ENCODE data around the gene MET. TPM values are rescaled to one million over a fixed set of nuclear protein-coding genes. Genes with fewer than 3 reads are reported as not detected.

The MET gene
- total RNA-seq, 2 donors from 2014 or later: 2.5 to 7.3 TPM

- Histone ChIP-seq H3K27me3 (ENCODE audit: control insufficient read depth, insufficient read depth, low read length, poor library complexity, severe bottlenecking) (peaks cover 42% of the 10 kb centered on the region), H3K4me3 (ENCODE audit: low read length) (no peak overlapping the region), H3K4me1 (ENCODE audit: control insufficient read depth, insufficient read depth, low read length) (no peaks in the 10 kb centered on the region), H3K27ac (ENCODE audit: low read depth, low read length) (no peak overlapping the region), H3K9me3 (ENCODE audit: control insufficient read depth, low read length) (no peaks in the 10 kb centered on the region), H3K9ac (ENCODE audit: extremely low read depth, low read length, poor library complexity, severe bottlenecking) (no peak overlapping the region), H3K36me3 (ENCODE audit: control insufficient read depth, insufficient read depth, low read length) (no peaks in the 10 kb centered on the region)
- H3K27ac Mint-ChIP-seq: no peak overlapping the region
- H3K4me3 Mint-ChIP-seq: no peak overlapping the region
- no peak for DNase-seq
- no peak for TF ChIP-seq CTCF (conservative IDR thresholded peaks at IDR 0.05)
- no peaks in the 10 kb centered on the region for H3K4me1 Mint-ChIP-seq
- no peaks in the 10 kb centered on the region for H3K9me3 Mint-ChIP-seq
- H3K27me3 Mint-ChIP-seq (ENCODE audit: insufficient read depth): peaks cover 6% of the 10 kb centered on the region
- WGBS, 2 experiments (ENCODE audit: insufficient coverage in 1 of 2, insufficient read length in 1 of 2): 83 to 89% methylated on average over 3 to 5 of the region's 5 CpGs
- no peaks in the 10 kb centered on the region for H3K36me3 Mint-ChIP-seq (ENCODE audit: low read depth)
Measured at GRCh38 chr7:116788572-116789197, 116.7 kb downstream of the MET start.

- no peak overlapping the region for H3K27ac ChIP-seq (ENCODE audit: low read depth, low read length)
- Mint-ChIP-seq H3K27ac (no peak overlapping the region), H3K4me3 (no peak overlapping the region), H3K36me3 (ENCODE audit: low read depth) (no peaks in the 10 kb centered on the region), H3K9me3 (no peaks in the 10 kb centered on the region), H3K4me1 (no peaks in the 10 kb centered on the region), H3K27me3 (ENCODE audit: insufficient read depth) (peaks cover 6% of the 10 kb centered on the region)
- no peak overlapping the region for H3K4me3 ChIP-seq (ENCODE audit: low read length)
- no peak for DNase-seq
- no peaks in the 10 kb centered on the region for H3K9me3 ChIP-seq (ENCODE audit: control insufficient read depth, low read length)
- no peak overlapping the region for H3K9ac ChIP-seq (ENCODE audit: extremely low read depth, low read length, poor library complexity, severe bottlenecking)
- peaks cover 28% of the 10 kb centered on the region for H3K27me3 ChIP-seq (ENCODE audit: control insufficient read depth, insufficient read depth, low read length, poor library complexity, severe bottlenecking)
- no peak for TF ChIP-seq CTCF (conservative IDR thresholded peaks at IDR 0.05)
- H3K4me1 ChIP-seq (ENCODE audit: control insufficient read depth, insufficient read depth, low read length): no peaks in the 10 kb centered on the region
- 91 to 97% methylated on average over 3 of the region's 3 CpGs for WGBS, 2 experiments (ENCODE audit: insufficient coverage in 1 of 2, insufficient read length in 1 of 2)
- H3K36me3 ChIP-seq (ENCODE audit: control insufficient read depth, insufficient read depth, low read length): no peaks in the 10 kb centered on the region
Measured at GRCh38 chr7:116790025-116790424, 118.0 kb downstream of the MET start.

- H3K4me3 ChIP-seq (ENCODE audit: low read length): no peak overlapping the region
- no peaks in the 10 kb centered on the region for H3K9me3 ChIP-seq (ENCODE audit: control insufficient read depth, low read length)
- peaks cover 2% of the 10 kb centered on the region for H3K27me3 ChIP-seq (ENCODE audit: control insufficient read depth, insufficient read depth, low read length, poor library complexity, severe bottlenecking)
- H3K27ac ChIP-seq (ENCODE audit: low read depth, low read length): no peak overlapping the region
- H3K9me3 Mint-ChIP-seq: no peaks in the 10 kb centered on the region
- no peak overlapping the region for H3K27ac Mint-ChIP-seq
- peaks cover 6% of the 10 kb centered on the region for H3K27me3 Mint-ChIP-seq (ENCODE audit: insufficient read depth)
- DNase-seq: no peak
- no peaks in the 10 kb centered on the region for H3K36me3 Mint-ChIP-seq (ENCODE audit: low read depth)
- no peaks in the 10 kb centered on the region for H3K36me3 ChIP-seq (ENCODE audit: control insufficient read depth, insufficient read depth, low read length)
- no peaks in the 10 kb centered on the region for H3K4me1 ChIP-seq (ENCODE audit: control insufficient read depth, insufficient read depth, low read length)
- WGBS, 2 experiments (ENCODE audit: insufficient coverage in 1 of 2, insufficient read length in 1 of 2): 67 to 86% methylated on average over 3 to 4 of the region's 4 CpGs
- no peak overlapping the region for H3K9ac ChIP-seq (ENCODE audit: extremely low read depth, low read length, poor library complexity, severe bottlenecking)
- H3K4me1 Mint-ChIP-seq: no peaks in the 10 kb centered on the region
- H3K4me3 Mint-ChIP-seq: no peak overlapping the region
- TF ChIP-seq CTCF (conservative IDR thresholded peaks at IDR 0.05): no peak
Measured at GRCh38 chr7:116792813-116793212, 120.8 kb downstream of the MET start.
